Endothelial cell of umbilical vein (primary cell): ENCODE measurements around the gene SDCBP2. TPM values are rescaled to one million over a fixed set of nuclear protein-coding genes. Genes with fewer than 3 reads are reported as not detected.

Experiments used
- BruUV-seq: library from RNA; stranded (reverse); fragments of 400-500 nt; replicated peaks from 2 replicates; lab custom pipeline; 2021; lab: Mats Ljungman, UMichigan
- CTCF ChIA-PET: fragments of 300-600, 350-600 bp; sonication (Branson Sonifier 250); formaldehyde crosslinking; loops from one replicate; lab custom pipeline; 2021; ENCODE audit warnings: antibody characterized with exemption, inconsistent platforms; lab: Charles Lee
- POLR2A ChIA-PET: fragments of 300-600, 350-600 bp; sonication (Branson Sonifier 250); formaldehyde crosslinking; loops from one replicate; lab custom pipeline; 2021; ENCODE audit warnings: antibody characterized with exemption, inconsistent platforms; lab: Charles Lee
- DNase-seq: peaks from one replicate; pipeline ENCODE4 v3.0.0-alpha.2; 2011; ENCODE audit warnings: low read depth, low spot score
- FAIRE-seq: peaks from 2 replicates; lab custom pipeline; 2011; peaks lifted over from hg19 to GRCh38; lab: Jason Lieb, UNC
- H2AFZ ChIP-seq: 2 replicates; pipeline ENCODE4 v1.6.0; 2012; ENCODE audit warnings: low read depth, low read length, control low read depth, inconsistent platforms
- H3K27ac ChIP-seq: 2 replicates; pipeline ENCODE4 v1.5.1; 2011; ENCODE audit warnings: low read depth, mild to moderate bottlenecking, control low read depth, low read length, moderate library complexity; ENCODE audit not compliant: insufficient read depth
- H3K27me3 ChIP-seq, 2 experiments: 2 replicates each; pipeline versions ENCODE4 v1.6.0 to v1.6.1; 2011; ENCODE audit warnings: low read length in 2 of 2, mixed read lengths in 1 of 2; ENCODE audit not compliant: control insufficient read depth in 2 of 2, insufficient read depth in 2 of 2
- H3K36me3 ChIP-seq, 2 experiments: 2 replicates in 1 of 2; 3 replicates in 1 of 2; pipeline ENCODE4 v1.5.1; 2011; ENCODE audit warnings: low read length in 2 of 2, mild to moderate bottlenecking in 1 of 2, moderate library complexity in 1 of 2; ENCODE audit not compliant: control insufficient read depth in 2 of 2, insufficient read depth in 2 of 2; ENCODE audit errors: extremely low read depth in 1 of 2
- H3K4me1 ChIP-seq: 3 replicates; pipeline ENCODE4 v1.5.1; 2011; ENCODE audit warnings: mild to moderate bottlenecking, low read length; ENCODE audit not compliant: control insufficient read depth, insufficient read depth; ENCODE audit errors: extremely low read depth
- H3K4me2 ChIP-seq: 2 replicates; pipeline ENCODE4 v1.6.1; 2011; ENCODE audit warnings: low read length, control low read depth, mixed read lengths; ENCODE audit not compliant: insufficient read depth
- H3K4me3 ChIP-seq, 3 experiments: fragments of 200-600 bp in 1 of 3; sonication (generic), shearing (Covaris generic) in 1 of 3; replicated peaks in 1 of 3; 2 replicates each; pipeline ENCODE4 v1.5.1; 2011 to 2016; ENCODE audit warnings: control low read depth in 3 of 3, low read length in 3 of 3, mild to moderate bottlenecking in 2 of 3, inconsistent platforms in 1 of 3, low read depth in 1 of 3, moderate library complexity in 1 of 3; ENCODE audit not compliant: insufficient read depth in 1 of 3
- H3K79me2 ChIP-seq: 2 replicates; pipeline ENCODE4 v1.6.0; 2012; ENCODE audit warnings: low read length, inconsistent platforms; ENCODE audit not compliant: control insufficient read depth, insufficient read depth
- H3K9ac ChIP-seq: replicated peaks from 2 replicates; pipeline ENCODE3; 2011; ENCODE audit warnings: low read length, control low read depth; ENCODE audit not compliant: insufficient read depth; ENCODE audit errors: extremely low read depth
- H3K9me1 ChIP-seq: replicated peaks from 3 replicates; pipeline ENCODE4 v1.6.0; 2011; ENCODE audit warnings: mild to moderate bottlenecking, low read length; ENCODE audit not compliant: control insufficient read depth, insufficient read depth; ENCODE audit errors: extremely low read depth
- H3K9me3 ChIP-seq: replicated peaks from 2 replicates; pipeline ENCODE4 v1.5.1; 2012; ENCODE audit warnings: low read length, inconsistent platforms; ENCODE audit not compliant: control insufficient read depth, insufficient read depth
- H4K20me1 ChIP-seq: replicated peaks from 2 replicates; pipeline ENCODE3; 2011; ENCODE audit warnings: mild to moderate bottlenecking, low read length; ENCODE audit not compliant: control insufficient read depth, insufficient read depth; ENCODE audit errors: extremely low read depth
- EZH2 ChIP-seq: IDR thresholded peaks from 2 replicates; pipeline ENCODE4 v1.6.1; 2012; ENCODE audit warnings: borderline replicate concordance, low read depth, mild to moderate bottlenecking, moderate library complexity, low read length, inconsistent platforms; ENCODE audit not compliant: severe bottlenecking
- FOS ChIP-seq: IDR thresholded peaks from 2 replicates; pipeline ENCODE4 v1.6.1; 2011; ENCODE audit warnings: mild to moderate bottlenecking, low read length, moderate library complexity, borderline replicate concordance; ENCODE audit not compliant: insufficient read depth
- GATA2 ChIP-seq: IDR thresholded peaks from 2 replicates; pipeline ENCODE4 v1.7.0; 2011; ENCODE audit warnings: low read depth, mild to moderate bottlenecking, moderate library complexity, mixed read lengths, low read length; ENCODE audit not compliant: insufficient read length, insufficient read depth
- JUN ChIP-seq: IDR thresholded peaks from 2 replicates; pipeline ENCODE4 v1.6.1; 2011; ENCODE audit warnings: borderline replicate concordance, low read depth; ENCODE audit not compliant: insufficient read length, insufficient read depth
- MYC ChIP-seq: IDR thresholded peaks from one replicate; pipeline ENCODE4 v1.6.1; 2011; ENCODE audit warnings: mild to moderate bottlenecking, low read depth, low read length
- POLR2A ChIP-seq: IDR thresholded peaks from 2 replicates; pipeline ENCODE4 v1.6.1; 2012; ENCODE audit warnings: low read depth, mild to moderate bottlenecking, control low read depth, low read length
- POLR2AphosphoS5 ChIP-seq: IDR thresholded peaks from 2 replicates; pipeline ENCODE4 v1.6.1; 2012; ENCODE audit warnings: low read depth, mild to moderate bottlenecking, control low read depth, low read length, moderate library complexity; ENCODE audit not compliant: insufficient read depth
- dilution Hi-C: fragments of 300-500 bp; cut with MboI; formaldehyde crosslinking; loops from one replicate; pipeline ENCODE4 v1.15.0; 2019; ENCODE audit warnings: low sequenced_read_pairs; ENCODE audit not compliant: extremely low pct_ligation_motif_present
- intact Hi-C: fragments of 100-400 bp; cut with micrococcal nuclease; formaldehyde crosslinking; loops from one replicate; pipeline ENCODE4 v1.10.0; 2022
- polyA plus RNA-seq, 4 experiments: library from polyadenylated mRNA; depleted of rRNA in 3 of 4; stranded (reverse) in 3 of 4; unstranded in 1 of 4; fragments of >200 nt; gene quantifications; 2 replicates each; pipeline versions ENCODE4 v1.2.1 to v1.2.3, GENCODE V29; 2011 to 2012; ENCODE audit warnings: missing spikeins in 1 of 4
- total RNA-seq: library from RNA; stranded (reverse); gene quantifications from 2 replicates; pipeline ENCODE4 v1.2.3, GENCODE V29; 2021
- TF ChIP-seq, protein P1 (sequence below): IDR thresholded peaks from 2 replicates; pipeline ENCODE4 v1.6.1; 2011; ENCODE audit not compliant: insufficient read depth, insufficient read length
- TF ChIP-seq, protein P2 (sequence below), 2 donors: IDR thresholded peaks; 1 replicate in 1 of 2; 2 replicates in 1 of 2; pipeline ENCODE4 v1.5.1; 2011; ENCODE audit warnings: low read length in 2 of 2, mild to moderate bottlenecking in 2 of 2, moderate library complexity in 2 of 2, control low read depth in 1 of 2, inconsistent platforms in 1 of 2, low read depth in 1 of 2; ENCODE audit not compliant: insufficient read depth in 1 of 2; ENCODE audit errors: extremely low read depth in 1 of 2

Gene SDCBP2
- total and polyA plus RNA-seq, 2 donors (not counting 3 experiments of a cell fraction or from before 2014, with no cell fraction given) = 6.9 to 9.0 TPM

GRCh38 chr20:1338096-1338495, 9.2 kb upstream of the SDCBP2 start:
- no peaks in the 10 kb centered on the region for H3K9me1 ChIP-seq
- no peak overlapping the region for H3K4me2 ChIP-seq
- BruUV-seq = no TSS peak
- no peaks in the 10 kb centered on the region for H3K36me3 ChIP-seq
- ChIA-PET POLR2A (no interaction called here), CTCF (interaction anchor here (0.9 kb wide), 1 partner anchor 11 kb away, joined by 3 read pairs; no protein-coding TSS in a partner anchor)
- dilution Hi-C loops (no loop called here), intact Hi-C loops (no loop called here)
- no peak for DNase-seq
- no peaks in the 10 kb centered on the region for H4K20me1 ChIP-seq
- no peaks in the 10 kb centered on the region for H3K9me3 ChIP-seq
- H3K27me3 ChIP-seq = no peaks in the 10 kb centered on the region
- H3K4me1 ChIP-seq = peaks cover 56% of the 10 kb centered on the region
- no peak overlapping the region for H2AFZ ChIP-seq
- H3K9ac ChIP-seq = peak overlapping the region; percentile 68
- peak overlapping the region; percentile 93 for H3K27ac ChIP-seq
- H3K79me2 ChIP-seq = no peaks in the 10 kb centered on the region
- TF ChIP-seq POLR2AphosphoS5 (no peak), EZH2 (no peak), GATA2 (no peak), JUN (no peak), FOS (no peak), POLR2A (no peak), MYC (no peak)
- TF ChIP-seq, protein P1, sequence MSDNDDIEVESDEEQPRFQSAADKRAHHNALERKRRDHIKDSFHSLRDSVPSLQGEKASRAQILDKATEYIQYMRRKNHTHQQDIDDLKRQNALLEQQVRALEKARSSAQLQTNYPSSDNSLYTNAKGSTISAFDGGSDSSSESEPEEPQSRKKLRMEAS = no peak
- TF ChIP-seq, protein P2, sequence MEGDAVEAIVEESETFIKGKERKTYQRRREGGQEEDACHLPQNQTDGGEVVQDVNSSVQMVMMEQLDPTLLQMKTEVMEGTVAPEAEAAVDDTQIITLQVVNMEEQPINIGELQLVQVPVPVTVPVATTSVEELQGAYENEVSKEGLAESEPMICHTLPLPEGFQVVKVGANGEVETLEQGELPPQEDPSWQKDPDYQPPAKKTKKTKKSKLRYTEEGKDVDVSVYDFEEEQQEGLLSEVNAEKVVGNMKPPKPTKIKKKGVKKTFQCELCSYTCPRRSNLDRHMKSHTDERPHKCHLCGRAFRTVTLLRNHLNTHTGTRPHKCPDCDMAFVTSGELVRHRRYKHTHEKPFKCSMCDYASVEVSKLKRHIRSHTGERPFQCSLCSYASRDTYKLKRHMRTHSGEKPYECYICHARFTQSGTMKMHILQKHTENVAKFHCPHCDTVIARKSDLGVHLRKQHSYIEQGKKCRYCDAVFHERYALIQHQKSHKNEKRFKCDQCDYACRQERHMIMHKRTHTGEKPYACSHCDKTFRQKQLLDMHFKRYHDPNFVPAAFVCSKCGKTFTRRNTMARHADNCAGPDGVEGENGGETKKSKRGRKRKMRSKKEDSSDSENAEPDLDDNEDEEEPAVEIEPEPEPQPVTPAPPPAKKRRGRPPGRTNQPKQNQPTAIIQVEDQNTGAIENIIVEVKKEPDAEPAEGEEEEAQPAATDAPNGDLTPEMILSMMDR (IDR thresholded peaks at IDR 0.05; ENCODE audit: extremely low read depth in 1 of 2, insufficient read depth in 1 of 2, low read depth in 1 of 2, low read length in 2 of 2) = no peak
- H3K4me3 ChIP-seq = no peak overlapping the region
- peak; percentile 56 for FAIRE-seq
